Activated B cell treated with CpG ODN at 0.5 μM for 24 hours (primary cell): ENCODE results near the gene TMEM131. TPM values are rescaled to one million over a fixed set of nuclear protein-coding genes. Genes with fewer than 3 reads are reported as not detected.
"Not testable (repeated sequence)": the region's sequence is repeated elsewhere in the genome, so short reads cannot be mapped to it uniquely, and the experiment has no call there.

Experiments used
- ATAC-seq: fragments of 200-7000 bp; cut with Tn5 transposase; one replicate; pipeline ENCODE4 v1.10.0; 2021; ENCODE audit warnings: low read depth, mild to moderate bottlenecking, moderate library complexity
- CTCF ChIA-PET: fragments of 350-600 bp; sonication (Branson Sonifier 250); formaldehyde crosslinking; loops from one replicate; lab custom pipeline; 2021; ENCODE audit warnings: antibody characterized with exemption; lab: Charles Lee
- POLR2A ChIA-PET: fragments of 350-600 bp; sonication (Branson Sonifier 250); formaldehyde crosslinking; loops from one replicate; lab custom pipeline; 2021; ENCODE audit warnings: antibody characterized with exemption; lab: Charles Lee
- DNase-seq: peaks from one replicate; pipeline ENCODE4 v3.0.0; 2022
- H3K27ac Mint-ChIP-seq: one replicate; pipeline ENCODE4 v1.8.0; 2020; ENCODE audit warnings: mixed read lengths
- H3K27me3 Mint-ChIP-seq: one replicate; pipeline ENCODE4 v1.8.0; 2021; ENCODE audit warnings: mixed read lengths
- H3K36me3 Mint-ChIP-seq: one replicate; pipeline ENCODE4 v1.8.0; 2021; ENCODE audit warnings: low read depth, mixed read lengths
- H3K4me1 Mint-ChIP-seq: one replicate; pipeline ENCODE4 v1.8.0; 2021; ENCODE audit warnings: mixed read lengths
- H3K4me3 Mint-ChIP-seq: one replicate; pipeline ENCODE4 v1.8.0; 2020; ENCODE audit warnings: mild to moderate bottlenecking, mixed read lengths
- H3K9me3 Mint-ChIP-seq: one replicate; pipeline ENCODE4 v1.8.0; 2020; ENCODE audit warnings: mixed read lengths
- intact Hi-C: fragments of 100-400 bp; cut with micrococcal nuclease; formaldehyde crosslinking; loops from one replicate; pipeline ENCODE4 v1.15.1; 2024
- total RNA-seq: library from RNA; stranded (reverse); gene quantifications from 2 replicates; pipeline ENCODE4 v1.2.3, GENCODE V29; 2022
- TF ChIP-seq, protein P1 (sequence below): fragments of 200-600 bp; IDR thresholded peaks from one replicate; pipeline ENCODE4 v1.8.0; 2022; ENCODE audit warnings: antibody characterized with exemption, mild to moderate bottlenecking

Gene TMEM131
- total RNA-seq, 1 donor from 2014 or later = 146 TPM

GRCh38 chr2:97963079-97963406, 32.7 kb downstream of the TMEM131 start:
- H3K27ac Mint-ChIP-seq = peak overlapping the region; percentile 76
- ChIA-PET POLR2A (interaction anchor here (1.0 to 1.4 kb wide), 4 partner anchors 27 to 52 kb away, joined by 3 read pairs; no protein-coding TSS in a partner anchor), CTCF (interaction anchor here (0.9 kb wide), 1 partner anchor 225 kb away, joined by 3 read pairs; no protein-coding TSS in a partner anchor)
- no peak for DNase-seq
- no peak for ATAC-seq
- peaks cover 88% of the 10 kb centered on the region for H3K4me1 Mint-ChIP-seq
- no peak overlapping the region for H3K4me3 Mint-ChIP-seq
- intact Hi-C loops = no loop called here
- no peaks in the 10 kb centered on the region for H3K27me3 Mint-ChIP-seq
- H3K36me3 Mint-ChIP-seq = peaks cover 14% of the 10 kb centered on the region
- TF ChIP-seq, protein P1, sequence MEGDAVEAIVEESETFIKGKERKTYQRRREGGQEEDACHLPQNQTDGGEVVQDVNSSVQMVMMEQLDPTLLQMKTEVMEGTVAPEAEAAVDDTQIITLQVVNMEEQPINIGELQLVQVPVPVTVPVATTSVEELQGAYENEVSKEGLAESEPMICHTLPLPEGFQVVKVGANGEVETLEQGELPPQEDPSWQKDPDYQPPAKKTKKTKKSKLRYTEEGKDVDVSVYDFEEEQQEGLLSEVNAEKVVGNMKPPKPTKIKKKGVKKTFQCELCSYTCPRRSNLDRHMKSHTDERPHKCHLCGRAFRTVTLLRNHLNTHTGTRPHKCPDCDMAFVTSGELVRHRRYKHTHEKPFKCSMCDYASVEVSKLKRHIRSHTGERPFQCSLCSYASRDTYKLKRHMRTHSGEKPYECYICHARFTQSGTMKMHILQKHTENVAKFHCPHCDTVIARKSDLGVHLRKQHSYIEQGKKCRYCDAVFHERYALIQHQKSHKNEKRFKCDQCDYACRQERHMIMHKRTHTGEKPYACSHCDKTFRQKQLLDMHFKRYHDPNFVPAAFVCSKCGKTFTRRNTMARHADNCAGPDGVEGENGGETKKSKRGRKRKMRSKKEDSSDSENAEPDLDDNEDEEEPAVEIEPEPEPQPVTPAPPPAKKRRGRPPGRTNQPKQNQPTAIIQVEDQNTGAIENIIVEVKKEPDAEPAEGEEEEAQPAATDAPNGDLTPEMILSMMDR = no peak
- no peaks in the 10 kb centered on the region for H3K9me3 Mint-ChIP-seq

GRCh38 chr2:97961534-97961933, 34.2 kb downstream of the TMEM131 start:
- no peak for DNase-seq
- ChIA-PET CTCF (no interaction called here), POLR2A (interaction anchor here (0.6 to 1.3 kb wide), 2 partner anchors 33 to 1434 kb away, joined by 3 to 5 read pairs; no protein-coding TSS in a partner anchor)
- intact Hi-C loops = no loop called here
- ATAC-seq = peak; percentile 33
- TF ChIP-seq, protein P1 = no peak
- Mint-ChIP-seq H3K36me3 (peaks cover 14% of the 10 kb centered on the region), H3K27ac (peak overlapping the region; percentile 46), H3K9me3 (no peaks in the 10 kb centered on the region), H3K4me1 (peaks cover 84% of the 10 kb centered on the region), H3K4me3 (no peak overlapping the region), H3K27me3 (no peaks in the 10 kb centered on the region)

- TF ChIP-seq, protein P1 = no peak
- ATAC-seq (peak; percentile 17), DNase-seq (no peak)
- Mint-ChIP-seq H3K9me3 (no peaks in the 10 kb centered on the region), H3K4me1 (peaks cover 88% of the 10 kb centered on the region), H3K27me3 (no peaks in the 10 kb centered on the region), H3K36me3 (peaks cover 16% of the 10 kb centered on the region), H3K4me3 (peak overlapping the region; percentile 36), H3K27ac (peak overlapping the region; percentile 64)
- POLR2A ChIA-PET = interaction anchor here (0.7 to 1.4 kb wide), 7 partner anchors 9 to 50 kb away, joined by 3 to 6 read pairs (median 4); no protein-coding TSS in a partner anchor
- intact Hi-C loops = no loop called here
- CTCF ChIA-PET = interaction anchor here (0.6 kb wide), 1 partner anchor 125 kb away, joined by 3 read pairs; no protein-coding TSS in a partner anchor
Measured at GRCh38 chr2:97958184-97958583, 37.6 kb downstream of the TMEM131 start.

DNA sequence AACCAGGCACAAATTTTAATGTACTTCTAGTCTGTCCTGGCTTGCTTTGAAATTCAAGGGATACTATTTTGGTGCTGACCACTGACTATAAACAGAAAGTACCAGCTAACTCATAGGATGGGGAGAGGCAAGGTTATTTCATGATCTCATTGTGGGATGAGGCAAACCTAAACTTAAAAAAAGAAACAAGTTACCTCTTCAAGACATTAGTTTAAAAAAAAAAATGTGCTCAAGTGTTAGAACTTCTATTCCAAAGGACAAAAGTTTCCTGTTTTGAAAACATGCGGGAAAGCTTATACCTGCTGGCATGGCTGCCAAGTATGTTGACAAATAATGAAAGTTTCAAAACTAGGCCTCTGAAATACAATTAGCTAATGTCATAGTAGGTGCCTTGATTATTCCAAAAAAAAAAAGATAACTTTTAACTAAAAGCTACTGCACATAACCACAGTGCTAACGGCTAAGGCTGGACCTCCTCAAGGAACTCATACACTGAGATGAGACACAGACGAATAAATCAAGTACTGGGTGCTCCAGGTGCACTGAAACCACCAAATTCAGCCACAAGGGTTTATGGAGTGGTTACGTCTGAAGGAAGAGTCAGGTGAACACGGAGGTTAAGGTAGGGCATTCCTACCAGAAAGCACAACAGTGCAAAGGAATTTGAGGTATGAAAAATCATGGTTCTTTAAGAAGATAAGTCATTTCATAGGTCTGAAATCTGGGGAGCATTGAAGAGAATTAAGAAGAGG, 38.1 kb downstream of the TMEM131 start:
- ChIA-PET POLR2A (interaction anchor here (0.7 to 1.3 kb wide), 8 partner anchors 9 to 50 kb away, joined by 3 to 6 read pairs (median 4); no protein-coding TSS in a partner anchor), CTCF (interaction anchor here (0.6 kb wide), 1 partner anchor 126 kb away, joined by 3 read pairs; no protein-coding TSS in a partner anchor)
- Mint-ChIP-seq H3K27ac (peak overlapping the region; percentile 64), H3K4me3 (peak overlapping the region; percentile 36), H3K36me3 (peaks cover 15% of the 10 kb centered on the region), H3K27me3 (no peaks in the 10 kb centered on the region), H3K4me1 (peaks cover 88% of the 10 kb centered on the region), H3K9me3 (no peaks in the 10 kb centered on the region)
- TF ChIP-seq, protein P1 = no peak
- ATAC-seq (peak; percentile 47), DNase-seq (no peak)
- intact Hi-C loops = no loop called here

- H3K9me3 Mint-ChIP-seq, intact Hi-C loops, H3K4me3 Mint-ChIP-seq, H3K27me3 Mint-ChIP-seq, H3K27ac Mint-ChIP-seq, DNase-seq, CTCF ChIA-PET, ATAC-seq: not testable (repeated sequence)
- POLR2A ChIA-PET = interaction anchor here (0.7 to 1.0 kb wide), 2 partner anchors 24 to 33 kb away, joined by 3 to 6 read pairs; no protein-coding TSS in a partner anchor
- Mint-ChIP-seq H3K36me3 (peaks cover 13% of the 10 kb centered on the region), H3K4me1 (peaks cover 88% of the 10 kb centered on the region)
Measured at GRCh38 chr2:97956753-97957152, 39.0 kb downstream of the TMEM131 start.
